H9 (cell line): ENCODE measurements around the gene ROBO1. TPM values are rescaled to one million over a fixed set of nuclear protein-coding genes. Genes with fewer than 3 reads are reported as not detected.
A peak's percentile ranks its signal among the peaks of the same experiment; 100 is the strongest.

Source experiments
- DNase-seq: peaks from one replicate; pipeline ENCODE4 v3.0.0-alpha.2; 2017
- H2AFZ ChIP-seq: one replicate; pipeline ENCODE4 v1.6.1; 2013; ENCODE audit warnings: mild to moderate bottlenecking, low read length, control low read depth, moderate library complexity
- H2AK5ac ChIP-seq: 2 replicates; pipeline ENCODE4 v1.6.1; 2013; ENCODE audit warnings: low read length, control low read depth, mixed read lengths; ENCODE audit not compliant: insufficient read length
- H2BK120ac ChIP-seq: one replicate; pipeline ENCODE4 v1.6.1; 2013; ENCODE audit warnings: low read depth, mild to moderate bottlenecking, low read length, control low read depth, inconsistent platforms; ENCODE audit not compliant: poor library complexity, severe bottlenecking
- H2BK12ac ChIP-seq: 2 replicates; pipeline ENCODE4 v1.6.1; 2013; ENCODE audit warnings: low read length, control low read depth, mixed read lengths, low read depth; ENCODE audit not compliant: insufficient read length
- H2BK15ac ChIP-seq: 2 replicates; pipeline ENCODE4 v1.6.1; 2013; ENCODE audit warnings: low read depth, low read length, control low read depth
- H2BK20ac ChIP-seq: one replicate; pipeline ENCODE4 v1.6.1; 2013; ENCODE audit warnings: low read depth, mild to moderate bottlenecking, low read length, control low read depth, inconsistent platforms; ENCODE audit not compliant: poor library complexity, severe bottlenecking
- H2BK5ac ChIP-seq: 2 replicates; pipeline ENCODE4 v1.6.1; 2013; ENCODE audit warnings: low read length, control low read depth, mixed read lengths; ENCODE audit not compliant: insufficient read length
- H3K14ac ChIP-seq: 2 replicates; pipeline ENCODE4 v1.6.1; 2013; ENCODE audit warnings: low read length, control low read depth; ENCODE audit not compliant: insufficient read depth
- H3K18ac ChIP-seq: 2 replicates; pipeline ENCODE4 v1.6.1; 2013; ENCODE audit warnings: low read depth, mild to moderate bottlenecking, mixed read lengths, low read length, control low read depth; ENCODE audit not compliant: insufficient read length
- H3K23ac ChIP-seq: 2 replicates; pipeline ENCODE4 v1.6.1; 2013; ENCODE audit warnings: low read length, control low read depth, mixed read lengths, low read depth; ENCODE audit not compliant: insufficient read length
- H3K23me2 ChIP-seq: 2 replicates; pipeline ENCODE4 v1.6.1; 2013; ENCODE audit warnings: low read depth, mild to moderate bottlenecking, mixed read lengths, low read length, control low read depth; ENCODE audit not compliant: insufficient read length, poor library complexity, severe bottlenecking
- H3K27ac ChIP-seq: 2 replicates; pipeline ENCODE4 v1.5.1; 2013; ENCODE audit warnings: low read length, control low read depth, mixed read lengths, low read depth; ENCODE audit not compliant: insufficient read length
- H3K27me3 ChIP-seq: 2 replicates; pipeline ENCODE4 v1.6.1; 2013; ENCODE audit warnings: low read length, control low read depth, inconsistent platforms; ENCODE audit not compliant: insufficient read depth
- H3K4ac ChIP-seq: 2 replicates; pipeline ENCODE4 v1.6.1; 2013; ENCODE audit warnings: low read depth, mild to moderate bottlenecking, control low read depth, inconsistent platforms, low read length, moderate library complexity
- H3K4me1 ChIP-seq: 2 replicates; pipeline ENCODE4 v1.6.1; 2013; ENCODE audit warnings: low read length, control low read depth, inconsistent platforms; ENCODE audit not compliant: insufficient read depth
- H3K4me2 ChIP-seq: 2 replicates; pipeline ENCODE4 v1.6.1; 2013; ENCODE audit warnings: low read length, control low read depth, mixed read lengths; ENCODE audit not compliant: insufficient read length, insufficient read depth
- H3K56ac ChIP-seq: 2 replicates; pipeline ENCODE4 v1.6.1; 2013; ENCODE audit warnings: low read depth, mild to moderate bottlenecking, mixed read lengths, low read length, control low read depth; ENCODE audit not compliant: insufficient read length
- H3K79me1 ChIP-seq: 2 replicates; pipeline ENCODE4 v1.6.1; 2013; ENCODE audit warnings: low read depth, mild to moderate bottlenecking, moderate library complexity, low read length, control low read depth, inconsistent platforms; ENCODE audit not compliant: insufficient read depth, poor library complexity, severe bottlenecking
- H3K79me2 ChIP-seq: 2 replicates; pipeline ENCODE4 v1.6.1; 2013; ENCODE audit warnings: low read length, control low read depth, inconsistent platforms; ENCODE audit not compliant: insufficient read depth
- H3K9ac ChIP-seq: 2 replicates; pipeline ENCODE4 v1.6.1; 2013; ENCODE audit warnings: low read length, control low read depth, mixed read lengths; ENCODE audit not compliant: insufficient read length; ENCODE audit errors: extremely low read depth
- H3K9me3 ChIP-seq: one replicate; pipeline ENCODE4 v1.6.1; 2013; ENCODE audit warnings: low read depth, low read length, inconsistent platforms; ENCODE audit not compliant: control insufficient read depth
- H3T11ph ChIP-seq: one replicate; pipeline ENCODE4 v1.6.1; 2013; ENCODE audit warnings: mild to moderate bottlenecking, low read length, control low read depth, inconsistent platforms
- H4K20me1 ChIP-seq: one replicate; pipeline ENCODE4 v1.6.1; 2013; ENCODE audit not compliant: control insufficient read depth, insufficient read length, insufficient read depth
- H4K5ac ChIP-seq: 2 replicates; pipeline ENCODE4 v1.6.1; 2013; ENCODE audit warnings: low read depth, mild to moderate bottlenecking, mixed read lengths, low read length, control low read depth; ENCODE audit not compliant: insufficient read length
- H4K8ac ChIP-seq: replicated peaks from 2 replicates; pipeline ENCODE4 v1.6.1; 2013; ENCODE audit warnings: low read length, control low read depth, mixed read lengths, low read depth; ENCODE audit not compliant: insufficient read length
- H4K91ac ChIP-seq: 2 replicates; pipeline ENCODE4 v1.6.1; 2013; ENCODE audit warnings: low read depth, mild to moderate bottlenecking, moderate library complexity, mixed read lengths, low read length, control low read depth; ENCODE audit not compliant: insufficient read length
- H3K27ac Mint-ChIP-seq, 3 experiments: 2 replicates in 2 of 3; 3 replicates in 1 of 3; pipeline ENCODE4 v1.8.0; 2020 to 2021; ENCODE audit warnings: mixed read lengths in 3 of 3, mild to moderate bottlenecking in 1 of 3, moderate library complexity in 1 of 3
- H3K27me3 Mint-ChIP-seq: 2 replicates; pipeline ENCODE4 v1.8.0; 2021; ENCODE audit warnings: low read depth, mild to moderate bottlenecking, moderate library complexity, mixed read lengths
- H3K36me3 Mint-ChIP-seq, 3 experiments: 2 replicates in 2 of 3; 3 replicates in 1 of 3; pipeline ENCODE4 v1.8.0; 2020 to 2021; ENCODE audit warnings: low read depth in 3 of 3, mixed read lengths in 3 of 3; ENCODE audit not compliant: insufficient read depth in 1 of 3
- H3K4me1 Mint-ChIP-seq, 2 experiments: 2 replicates each; pipeline ENCODE4 v1.8.0; 2020; ENCODE audit warnings: mixed read lengths in 2 of 2
- H3K4me3 Mint-ChIP-seq, 2 experiments: 2 replicates in 1 of 2; 3 replicates in 1 of 2; pipeline ENCODE4 v1.8.0; 2020 to 2021; ENCODE audit warnings: mild to moderate bottlenecking in 2 of 2, mixed read lengths in 2 of 2, moderate library complexity in 1 of 2
- H3K9me3 Mint-ChIP-seq, 2 experiments: 2 replicates in 1 of 2; 3 replicates in 1 of 2; pipeline ENCODE4 v1.8.0; 2020; ENCODE audit warnings: mild to moderate bottlenecking in 2 of 2, mixed read lengths in 2 of 2, moderate library complexity in 1 of 2
- WGBS: extraction: QIAGEN DNeasy Blood & Tissue Kit; methylation state at CpG from one replicate; pipeline ENCODE4 v1.1.7; 2013; ENCODE audit warnings: missing lambda C conversion rate, low lambda C conversion rate, mixed read lengths; ENCODE audit not compliant: insufficient read length; ENCODE audit errors: extremely low coverage; 5-methylcytosine and 5-hydroxymethylcytosine counted together
- total RNA-seq: library from RNA; stranded (reverse); gene quantifications from 2 replicates; pipeline ENCODE4 v1.2.1, GENCODE V29; 2021
- TF ChIP-seq, protein P1 (sequence below): fragments of 200-600 bp; sonication (generic); conservative IDR thresholded peaks from 3 replicates; pipeline ENCODE4 v1.8.0; 2021; ENCODE audit warnings: antibody characterized with exemption, mild to moderate bottlenecking

Gene ROBO1
- total RNA-seq, 1 experiment from 2014 or later, result 62.7 TPM

DNA sequence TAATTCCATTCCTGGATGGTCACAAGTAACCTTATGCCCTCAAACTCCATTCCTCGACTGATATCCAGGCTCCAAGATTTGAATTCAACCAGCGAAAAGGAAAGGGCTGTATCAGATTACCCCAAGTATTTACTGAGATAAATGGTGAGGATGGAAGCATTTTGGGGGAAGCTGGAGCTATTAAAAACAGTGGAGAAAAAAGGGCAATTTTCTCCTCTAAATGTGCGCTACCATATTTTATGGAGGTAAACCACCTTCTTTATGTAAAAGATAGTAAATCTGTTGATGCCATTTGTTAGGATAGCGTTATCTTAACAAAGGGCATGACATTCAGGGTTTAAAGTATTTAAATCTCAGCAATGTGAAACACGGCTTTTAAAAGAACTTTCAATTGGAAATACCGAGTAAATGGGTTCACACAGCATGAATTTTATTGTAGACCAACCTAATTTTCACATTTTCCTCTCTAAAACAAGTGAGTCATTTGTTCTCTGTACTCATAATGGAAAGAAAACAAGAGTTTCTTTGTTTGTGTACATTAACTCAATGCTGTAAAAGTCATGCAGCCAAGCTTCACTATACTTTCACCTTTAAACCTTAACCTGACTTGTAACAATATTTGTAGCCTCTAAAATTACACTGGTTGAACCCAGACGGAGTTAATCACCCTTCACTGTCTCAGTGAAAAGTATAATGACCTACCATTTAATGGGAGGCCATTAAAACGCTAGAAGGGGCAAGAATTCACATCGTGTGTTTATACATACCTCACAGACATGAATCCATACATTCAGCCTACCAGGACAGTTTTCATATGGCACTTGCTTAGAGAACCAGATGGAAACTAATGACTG lies 773.4 kb downstream of the ROBO1 start:
- Histone ChIP-seq H2BK12ac (no peak overlapping the region), H3K27ac (peak overlapping the region; percentile 13), H4K8ac (no peak overlapping the region), H3K18ac (no peak overlapping the region), H3K4me2 (peak overlapping the region; percentile 64), H4K5ac (no peak overlapping the region), H4K91ac (no peak overlapping the region), H3K9ac (peak overlapping the region; percentile 12), H3K27me3 (no peaks in the 10 kb centered on the region), H2BK15ac (no peak overlapping the region), H2BK120ac (no peak overlapping the region), H3K23me2 (no peaks in the 10 kb centered on the region), H3K4me1 (peaks cover 2% of the 10 kb centered on the region; the same call in 1 of the 2 replicates), H2BK5ac (no peak overlapping the region), H4K20me1 (no peaks in the 10 kb centered on the region), H3K9me3 (no peaks in the 10 kb centered on the region), H3K79me1 (no peaks in the 10 kb centered on the region), H2AK5ac (no peak overlapping the region), H3K79me2 (peaks cover 10% of the 10 kb centered on the region; the same call in 1 of the 2 replicates), H3K56ac (no peak overlapping the region), H3K4ac (no peak overlapping the region), H3K14ac (no peak overlapping the region), H2BK20ac (no peak overlapping the region), H3T11ph (no peak overlapping the region), H3K23ac (no peak overlapping the region), H2AFZ (no peak overlapping the region)
- no peak for DNase-seq
- Mint-ChIP-seq H3K27me3 (no peaks in the 10 kb centered on the region), H3K27ac (peak overlapping the region; percentile 78 to 96 (median 91); a peak in 6 of 7 replicates), H3K9me3 (no peaks in the 10 kb centered on the region; a peak in 2 of 5 replicates), H3K36me3 (peaks cover 2 to 15% (median 3%) of the 10 kb centered on the region in 3 experiments; a peak in 5 of 7 replicates), H3K4me3 (peak overlapping the region; percentile 32 to 54), H3K4me1 (peaks cover 34 to 37% of the 10 kb centered on the region in 2 experiments)
- TF ChIP-seq, protein P1, sequence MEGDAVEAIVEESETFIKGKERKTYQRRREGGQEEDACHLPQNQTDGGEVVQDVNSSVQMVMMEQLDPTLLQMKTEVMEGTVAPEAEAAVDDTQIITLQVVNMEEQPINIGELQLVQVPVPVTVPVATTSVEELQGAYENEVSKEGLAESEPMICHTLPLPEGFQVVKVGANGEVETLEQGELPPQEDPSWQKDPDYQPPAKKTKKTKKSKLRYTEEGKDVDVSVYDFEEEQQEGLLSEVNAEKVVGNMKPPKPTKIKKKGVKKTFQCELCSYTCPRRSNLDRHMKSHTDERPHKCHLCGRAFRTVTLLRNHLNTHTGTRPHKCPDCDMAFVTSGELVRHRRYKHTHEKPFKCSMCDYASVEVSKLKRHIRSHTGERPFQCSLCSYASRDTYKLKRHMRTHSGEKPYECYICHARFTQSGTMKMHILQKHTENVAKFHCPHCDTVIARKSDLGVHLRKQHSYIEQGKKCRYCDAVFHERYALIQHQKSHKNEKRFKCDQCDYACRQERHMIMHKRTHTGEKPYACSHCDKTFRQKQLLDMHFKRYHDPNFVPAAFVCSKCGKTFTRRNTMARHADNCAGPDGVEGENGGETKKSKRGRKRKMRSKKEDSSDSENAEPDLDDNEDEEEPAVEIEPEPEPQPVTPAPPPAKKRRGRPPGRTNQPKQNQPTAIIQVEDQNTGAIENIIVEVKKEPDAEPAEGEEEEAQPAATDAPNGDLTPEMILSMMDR, result no peak
- WGBS, result no CpG with 5 or more reads among the region's 9 CpGs
